IPS-18c (cell line): ENCODE data around the gene CLVS2.

Source experiments
- H3K4me3 ChIP-seq: 2 replicates; pipeline ENCODE4 v1.7.0; 2013; ENCODE audit warnings: low read depth, mild to moderate bottlenecking, low read length, moderate library complexity; ENCODE audit not compliant: insufficient read depth
- H3K9me3 ChIP-seq: one replicate; pipeline ENCODE4 v1.6.1; 2013; ENCODE audit warnings: mild to moderate bottlenecking, low read length, moderate library complexity; ENCODE audit not compliant: control insufficient read depth, insufficient read depth

The CLVS2 gene

DNA sequence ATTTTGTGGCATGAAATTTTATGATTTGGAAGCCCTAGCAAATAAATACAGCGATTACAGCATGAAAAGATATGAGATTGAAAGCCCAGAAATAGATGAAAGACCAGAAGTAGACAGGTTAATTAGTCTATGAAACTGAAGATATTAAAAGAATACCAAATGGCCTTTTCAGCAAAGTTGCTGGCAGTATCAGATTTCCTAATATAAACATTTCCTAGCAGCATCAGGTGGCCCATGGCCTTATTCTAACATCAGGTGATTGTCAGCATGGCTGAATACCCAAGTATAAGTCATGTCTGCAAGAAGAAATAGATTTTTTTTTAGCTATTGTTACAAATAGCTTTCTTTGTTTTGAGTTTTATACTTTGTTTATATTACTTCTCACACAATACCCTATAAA, 93.2 kb downstream of the CLVS2 start:
- Histone ChIP-seq H3K4me3 (no peak overlapping the region), H3K9me3 (no peaks in the 10 kb centered on the region)

DNA sequence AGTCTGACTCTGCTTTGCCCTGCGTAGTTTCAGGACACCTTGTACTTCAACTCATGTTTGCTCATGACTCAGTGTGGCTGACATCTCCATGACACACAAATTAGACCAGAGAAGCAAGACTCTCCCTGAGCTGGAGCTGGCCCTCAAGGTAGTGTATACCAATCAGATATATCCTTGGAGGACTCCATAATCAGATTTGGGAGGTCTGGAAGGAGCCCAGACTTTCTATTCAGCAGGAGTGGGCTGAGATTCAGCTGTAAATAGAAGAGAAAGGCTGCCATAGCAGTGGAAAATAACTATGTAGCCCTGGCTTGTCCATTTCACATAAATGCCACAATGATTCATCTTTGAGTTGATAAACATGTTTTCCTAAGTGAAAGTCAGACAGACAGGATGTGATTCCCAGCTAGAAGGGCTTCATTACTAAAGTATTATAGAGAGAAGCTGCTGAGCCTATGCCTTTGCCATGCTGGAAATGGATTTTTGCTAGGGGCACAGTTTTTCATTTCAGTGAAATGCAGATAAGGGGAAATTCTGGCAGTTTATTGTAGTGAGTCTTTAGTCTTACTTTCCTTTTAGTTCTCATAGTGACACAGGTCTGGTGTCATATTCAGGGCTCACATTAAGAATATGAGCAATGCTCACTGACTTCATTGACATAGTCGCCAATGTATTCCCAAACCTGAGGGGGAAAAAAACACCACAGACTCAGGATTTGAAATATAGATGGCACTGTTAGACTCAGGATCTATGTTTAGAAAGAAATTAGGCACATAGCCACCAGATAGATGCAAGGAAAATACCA, 95.3 kb downstream of the CLVS2 start:
- no peak overlapping the region for H3K4me3 ChIP-seq
- no peaks in the 10 kb centered on the region for H3K9me3 ChIP-seq

DNA sequence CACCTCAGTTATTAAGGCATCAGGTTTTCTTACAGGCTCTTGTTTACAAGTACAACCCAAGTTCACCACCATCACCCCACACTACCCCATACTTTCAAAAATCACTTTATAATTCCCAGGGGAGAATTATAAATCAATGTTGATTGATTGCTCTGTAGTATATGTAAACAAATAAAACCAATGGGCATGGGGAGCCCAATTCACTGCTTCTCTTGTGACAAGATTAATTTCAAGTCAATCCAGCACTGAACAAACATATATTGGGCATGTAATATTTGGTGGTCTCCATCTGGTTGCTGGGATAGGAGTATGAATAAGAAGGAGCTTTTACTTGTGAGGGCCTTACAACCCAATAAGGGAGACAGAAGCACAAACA, 95.8 kb downstream of the CLVS2 start:
- Histone ChIP-seq H3K4me3 (no peak overlapping the region), H3K9me3 (no peaks in the 10 kb centered on the region)

DNA sequence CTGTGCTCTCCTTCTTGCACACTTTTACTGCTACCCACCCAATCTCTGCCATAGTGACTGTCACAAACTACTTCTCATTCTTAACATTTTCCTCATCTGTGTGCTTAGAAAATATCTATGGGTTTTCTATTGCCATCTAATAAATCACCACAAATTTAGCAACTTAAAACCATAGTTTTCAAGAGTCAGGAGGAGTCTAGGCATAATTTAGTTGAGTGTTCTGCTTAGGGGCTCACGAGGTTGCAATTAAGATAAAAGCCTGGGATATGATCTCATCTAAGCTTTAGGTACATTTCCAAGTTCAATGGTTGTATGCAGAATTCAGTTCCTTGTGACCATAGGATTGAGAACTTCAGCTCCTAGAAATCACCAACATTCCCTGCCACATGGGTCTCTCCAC, 98.8 kb downstream of the CLVS2 start:
- Histone ChIP-seq H3K9me3 (no peaks in the 10 kb centered on the region), H3K4me3 (no peak overlapping the region)

DNA sequence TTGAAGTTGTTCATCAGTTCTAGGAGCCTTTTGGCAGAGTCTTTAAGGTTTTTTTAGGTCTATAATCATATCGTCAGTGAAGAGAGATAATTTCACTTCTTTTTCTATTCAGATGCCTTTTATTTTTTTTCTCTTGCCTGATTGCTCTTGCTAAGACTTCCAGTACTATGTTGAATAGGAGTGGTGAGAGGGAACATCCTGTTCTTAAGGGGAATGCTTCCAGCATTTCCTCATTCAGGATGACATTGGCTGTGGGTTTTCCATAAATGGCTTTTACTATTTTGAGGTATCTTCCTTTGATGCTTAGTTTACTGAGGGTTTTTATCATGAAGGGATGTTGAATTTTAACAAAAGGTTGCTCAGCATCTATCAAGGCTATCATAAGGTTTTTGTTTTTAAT, 109.5 kb downstream of the CLVS2 start:
- H3K4me3 ChIP-seq, result no peak overlapping the region
- H3K9me3 ChIP-seq, result no peaks in the 10 kb centered on the region

DNA sequence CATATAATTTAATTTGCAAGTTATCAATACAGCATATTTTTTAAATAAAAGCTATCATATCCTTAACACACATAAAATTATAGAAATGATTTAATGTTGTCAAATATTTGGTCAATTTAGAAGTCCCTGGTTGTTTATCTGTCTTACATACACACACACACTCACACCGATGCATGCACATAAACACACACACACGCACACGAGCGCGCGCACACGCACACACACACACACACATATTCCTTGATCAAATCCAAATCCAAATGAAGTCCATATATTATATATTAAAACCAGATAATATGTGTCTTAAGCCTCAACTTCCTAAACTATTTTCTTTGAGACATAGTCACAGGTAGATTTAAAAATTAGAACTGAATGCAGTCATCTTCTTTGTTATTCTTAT, 120.3 kb downstream of the CLVS2 start:
- Histone ChIP-seq H3K9me3 (no peaks in the 10 kb centered on the region), H3K4me3 (no peak overlapping the region)

DNA sequence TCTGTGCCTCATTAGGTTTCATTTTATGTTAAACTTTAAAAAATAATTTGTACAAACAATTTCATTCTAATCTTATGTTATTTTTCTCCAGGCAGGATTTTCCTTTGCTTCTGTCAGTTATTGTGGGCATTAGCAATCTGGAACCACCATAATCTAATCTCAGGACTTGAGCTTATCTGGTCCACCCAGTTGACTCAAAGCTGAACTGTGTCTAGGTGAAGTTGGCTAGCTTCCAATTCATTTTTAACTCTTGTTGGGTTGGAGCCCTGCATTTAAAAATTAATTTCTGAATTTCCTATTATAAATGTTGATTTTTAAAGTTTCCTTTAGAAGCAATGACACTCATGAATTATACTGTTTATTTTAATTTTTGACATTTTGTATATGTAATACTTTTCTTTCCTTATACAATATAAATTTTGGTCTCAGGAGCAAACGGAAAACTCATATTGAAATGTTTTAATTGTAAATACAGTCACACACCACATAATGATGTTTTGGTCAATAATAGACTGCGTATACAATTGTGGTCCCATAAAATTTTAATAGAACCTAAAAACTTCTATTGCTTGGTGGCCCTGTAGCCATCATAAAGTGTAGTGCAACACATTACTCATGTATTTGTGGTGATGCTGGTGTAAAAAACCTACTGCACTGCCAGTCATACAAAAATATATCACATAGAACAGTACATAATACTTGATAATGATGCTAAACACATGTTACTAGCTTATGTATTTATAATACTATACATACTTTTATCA, 121.3 kb downstream of the CLVS2 start:
- Histone ChIP-seq H3K9me3 (no peaks in the 10 kb centered on the region), H3K4me3 (no peak overlapping the region)

DNA sequence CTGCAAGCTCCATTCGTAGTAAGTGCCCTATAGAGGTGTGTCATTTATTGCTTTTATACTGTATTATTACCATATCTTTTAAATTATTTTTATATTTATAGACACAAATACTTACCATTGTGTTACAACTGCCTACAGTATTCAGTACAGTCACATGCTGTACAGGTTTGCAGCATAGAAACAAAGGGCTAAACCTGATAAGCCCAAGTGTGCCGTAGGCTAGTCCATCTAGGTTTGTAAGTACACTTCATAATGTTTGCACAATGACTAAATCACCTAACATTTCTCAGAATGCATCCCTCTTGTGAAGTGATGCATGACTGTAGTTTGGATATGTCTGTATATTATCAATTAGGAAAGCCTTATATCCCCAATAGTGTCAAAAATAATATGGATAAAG, 122.8 kb downstream of the CLVS2 start:
- H3K9me3 ChIP-seq, result no peaks in the 10 kb centered on the region

More for the DNA sequence above, 122.8 kb downstream of the CLVS2 start:
- no peak overlapping the region for H3K4me3 ChIP-seq
